AG09309 (cell line): ENCODE measurements around the gene RASGEF1B.

ENCODE experiments used
- DNase-seq: peaks from one replicate; pipeline ENCODE4 v3.0.0-alpha.2; 2010; ENCODE audit warnings: low read depth
- H3K4me3 ChIP-seq: 2 replicates; pipeline ENCODE4 v1.5.1; 2011; ENCODE audit warnings: mild to moderate bottlenecking, low read depth, low read length, moderate library complexity; ENCODE audit not compliant: control insufficient read depth
- CTCF ChIP-seq: IDR thresholded peaks from 2 replicates; pipeline ENCODE4 v1.5.1; 2011; ENCODE audit warnings: mild to moderate bottlenecking, low read depth, low read length, inconsistent platforms; ENCODE audit not compliant: insufficient read depth, control insufficient read depth; ENCODE audit errors: missing control alignments

The RASGEF1B gene

GRCh38 chr4:81404741-81405140 lies 67.0 kb downstream of the RASGEF1B start:
- no peak for DNase-seq
- TF ChIP-seq CTCF, result no peak

GRCh38 chr4:81404294-81404693 lies 67.4 kb downstream of the RASGEF1B start:
- DNase-seq, result no peak
- H3K4me3 ChIP-seq, result no peak overlapping the region
- TF ChIP-seq CTCF, result peak; percentile 25

More at GRCh38 chr4:81404741-81405140, 67.0 kb downstream of the RASGEF1B start:
- no peak overlapping the region for H3K4me3 ChIP-seq

- TF ChIP-seq CTCF, result no peak
- no peak for DNase-seq
- no peak overlapping the region for H3K4me3 ChIP-seq
Measured at GRCh38 chr4:81399306-81400086, 72.2 kb downstream of the RASGEF1B start.

GRCh38 chr4:81398379-81398778 lies 73.3 kb downstream of the RASGEF1B start:
- no peak for TF ChIP-seq CTCF
- DNase-seq, result no peak
- H3K4me3 ChIP-seq, result no peak overlapping the region

- no peak for DNase-seq
- no peak for TF ChIP-seq CTCF
Measured at GRCh38 chr4:81397635-81398034, 74.1 kb downstream of the RASGEF1B start.

GRCh38 chr4:81395239-81395638 lies 76.5 kb downstream of the RASGEF1B start:
- no peak for TF ChIP-seq CTCF
- H3K4me3 ChIP-seq, result no peak overlapping the region
- DNase-seq, result no peak

More at GRCh38 chr4:81397635-81398034, 74.1 kb downstream of the RASGEF1B start:
- no peak overlapping the region for H3K4me3 ChIP-seq

- no peak for TF ChIP-seq CTCF
- no peak overlapping the region for H3K4me3 ChIP-seq
- DNase-seq, result no peak
Measured at GRCh38 chr4:81392164-81392563, 79.5 kb downstream of the RASGEF1B start.
